D721Med (cell line): Measurements from ENCODE around the gene ZCCHC7.

ENCODE experiments used
- DNase-seq: peaks from one replicate; pipeline ENCODE4 v3.0.0; 2011; ENCODE audit warnings: low spot score; ENCODE audit not compliant: insufficient read length
- FAIRE-seq: peaks from 2 replicates; lab custom pipeline; 2011; peaks lifted over from hg19 to GRCh38; lab: Jason Lieb, UNC
- TF ChIP-seq, protein P1 (sequence below): IDR thresholded peaks from 2 replicates; pipeline ENCODE4 v1.5.1; 2012; ENCODE audit warnings: mild to moderate bottlenecking, control low read depth; ENCODE audit not compliant: insufficient read depth; ENCODE audit errors: missing control alignments

Gene ZCCHC7

DNA sequence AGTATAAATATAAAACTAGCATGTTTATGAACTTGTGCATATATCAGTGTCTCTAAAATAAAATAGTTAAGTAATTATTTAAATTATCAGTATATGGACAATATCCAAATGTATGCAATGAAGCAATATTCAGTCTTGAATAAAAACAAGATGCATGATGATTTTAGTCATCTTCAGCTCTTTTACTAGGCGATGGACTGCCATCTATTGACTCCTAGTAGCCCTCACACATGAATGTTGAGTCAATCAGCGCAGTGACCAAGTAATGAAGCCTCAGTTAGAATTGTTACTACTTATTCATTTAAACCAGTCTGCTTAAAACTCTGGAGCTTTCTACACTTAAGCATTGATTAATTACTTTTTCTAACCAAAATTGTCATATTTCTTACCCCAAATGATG is 209.2 kb downstream of the ZCCHC7 start:
- FAIRE-seq: peak; percentile 85
- DNase-seq: no peak

GRCh38 chr9:37331871-37332270 is 211.5 kb downstream of the ZCCHC7 start:
- FAIRE-seq: peak; percentile 79
- DNase-seq: no peak
- TF ChIP-seq, protein P1, sequence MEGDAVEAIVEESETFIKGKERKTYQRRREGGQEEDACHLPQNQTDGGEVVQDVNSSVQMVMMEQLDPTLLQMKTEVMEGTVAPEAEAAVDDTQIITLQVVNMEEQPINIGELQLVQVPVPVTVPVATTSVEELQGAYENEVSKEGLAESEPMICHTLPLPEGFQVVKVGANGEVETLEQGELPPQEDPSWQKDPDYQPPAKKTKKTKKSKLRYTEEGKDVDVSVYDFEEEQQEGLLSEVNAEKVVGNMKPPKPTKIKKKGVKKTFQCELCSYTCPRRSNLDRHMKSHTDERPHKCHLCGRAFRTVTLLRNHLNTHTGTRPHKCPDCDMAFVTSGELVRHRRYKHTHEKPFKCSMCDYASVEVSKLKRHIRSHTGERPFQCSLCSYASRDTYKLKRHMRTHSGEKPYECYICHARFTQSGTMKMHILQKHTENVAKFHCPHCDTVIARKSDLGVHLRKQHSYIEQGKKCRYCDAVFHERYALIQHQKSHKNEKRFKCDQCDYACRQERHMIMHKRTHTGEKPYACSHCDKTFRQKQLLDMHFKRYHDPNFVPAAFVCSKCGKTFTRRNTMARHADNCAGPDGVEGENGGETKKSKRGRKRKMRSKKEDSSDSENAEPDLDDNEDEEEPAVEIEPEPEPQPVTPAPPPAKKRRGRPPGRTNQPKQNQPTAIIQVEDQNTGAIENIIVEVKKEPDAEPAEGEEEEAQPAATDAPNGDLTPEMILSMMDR: no peak

More for the DNA sequence above, 209.2 kb downstream of the ZCCHC7 start:
- TF ChIP-seq, protein P1: peak; percentile 59

GRCh38 chr9:37332578-37332977 is 212.2 kb downstream of the ZCCHC7 start:
- TF ChIP-seq, protein P1: no peak
- no peak for FAIRE-seq

GRCh38 chr9:37333288-37333687 is 212.9 kb downstream of the ZCCHC7 start:
- DNase-seq (no peak), FAIRE-seq (no peak)
- TF ChIP-seq, protein P1: no peak

More at GRCh38 chr9:37332578-37332977, 212.2 kb downstream of the ZCCHC7 start:
- no peak for DNase-seq

- no peak for FAIRE-seq
- TF ChIP-seq, protein P1: no peak
- DNase-seq: no peak
Observed at GRCh38 chr9:37335238-37335637, 214.9 kb downstream of the ZCCHC7 start.

GRCh38 chr9:37336150-37336549 is 215.8 kb downstream of the ZCCHC7 start:
- TF ChIP-seq, protein P1: no peak
- DNase-seq (no peak), FAIRE-seq (peak; percentile 78)

DNA sequence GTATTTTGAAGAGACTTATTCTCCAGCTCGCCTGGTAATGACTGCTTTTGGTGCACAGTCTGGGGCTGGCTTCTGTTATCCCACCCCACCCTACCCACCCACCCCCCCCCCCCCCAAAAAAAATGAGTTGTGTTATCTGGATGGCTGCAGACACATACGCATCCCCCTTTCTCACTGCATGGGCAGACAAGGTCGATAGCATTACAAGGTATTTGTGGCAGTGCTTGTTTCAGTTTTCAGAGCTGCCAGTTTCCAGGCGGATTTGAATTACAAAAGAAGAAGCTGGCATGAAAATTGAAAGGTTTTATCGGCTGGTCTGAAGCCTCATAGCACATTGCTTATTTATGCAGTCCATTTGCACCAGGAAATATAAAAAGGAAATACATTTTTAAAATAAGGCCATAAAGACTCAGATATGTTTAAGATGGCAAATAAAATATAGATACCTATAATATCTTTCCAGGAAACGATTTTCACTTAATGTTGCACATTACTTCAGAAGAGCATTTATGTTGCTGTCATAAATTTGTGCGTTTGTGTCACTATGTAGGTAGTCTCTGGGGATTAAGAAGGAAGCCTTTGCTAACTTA is 217.0 kb downstream of the ZCCHC7 start:
- TF ChIP-seq, protein P1: no peak
- FAIRE-seq: no peak
- no peak for DNase-seq
